Measurements from ENCODE around the gene BFAR. TPM values are rescaled to one million over a fixed set of nuclear protein-coding genes. Genes with fewer than 3 reads are reported as not detected.
"Not testable (repeated sequence)": the region's sequence is repeated elsewhere in the genome, so short reads cannot be mapped to it uniquely, and the experiment has no call there.

The BFAR gene
- polyA plus RNA-seq, 1 donor from 2014 or later: 63.5 TPM

DNA sequence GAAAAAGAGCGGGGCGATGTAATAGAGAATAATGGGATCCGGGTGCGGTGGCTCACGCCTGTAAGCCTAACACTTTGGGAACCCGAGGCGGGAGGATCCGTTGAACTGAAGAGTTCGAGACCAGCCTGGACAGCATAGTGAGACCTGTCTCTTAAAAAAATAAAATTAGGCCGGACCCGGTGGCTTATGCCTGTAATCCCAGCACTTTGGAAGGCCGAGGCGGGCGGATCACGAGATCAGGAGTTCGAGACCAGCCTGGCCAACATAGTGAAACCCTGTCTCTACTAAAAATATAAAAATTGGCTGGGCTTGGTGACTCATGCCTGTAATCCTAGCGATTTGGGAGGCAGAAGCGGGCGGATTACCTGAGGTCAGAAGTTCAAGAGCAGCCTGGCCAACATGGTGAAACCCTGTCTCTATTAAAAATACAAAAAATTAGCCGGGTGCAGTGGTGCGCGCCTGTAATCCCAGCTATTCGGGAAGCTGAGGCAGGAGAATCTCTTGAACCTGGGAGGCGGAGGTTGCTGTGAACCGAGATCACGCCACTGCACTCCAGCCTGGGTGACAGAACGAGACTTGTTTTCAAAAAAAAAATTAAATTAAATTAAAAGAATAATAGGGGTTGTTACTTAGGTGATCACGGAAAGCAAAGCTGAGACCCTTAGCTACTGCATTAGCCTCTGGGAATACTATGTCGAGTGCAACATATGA lies 2.0 kb upstream of the BFAR start:
- Histone ChIP-seq H3K4me3 (ENCODE audit: low read length) (peak overlapping the region; percentile 93), H3K9ac (ENCODE audit: low read length) (peak overlapping the region; percentile 92), H3K4me2 (ENCODE audit: low read length) (peak overlapping the region; percentile 41), H3K27ac (ENCODE audit: low read length) (peak overlapping the region; percentile 78), H3K79me2 (replicated peaks; ENCODE audit: insufficient read depth, low read length) (peaks cover 26% of the 10 kb centered on the region)
- not testable (repeated sequence) for H3K36me3 ChIP-seq (ENCODE audit: insufficient read depth, low read length); H3K27me3 ChIP-seq (ENCODE audit: insufficient read depth, low read depth, low read length); H3K9me2 ChIP-seq (ENCODE audit: insufficient read depth, low read length); H2AFZ ChIP-seq (ENCODE audit: low read depth, low read length); H4K20me1 ChIP-seq (ENCODE audit: insufficient read depth); H3K9me3 ChIP-seq (ENCODE audit: low read length); H3F3A ChIP-seq (ENCODE audit: insufficient read depth, low read length, poor library complexity, severe bottlenecking)

DNA sequence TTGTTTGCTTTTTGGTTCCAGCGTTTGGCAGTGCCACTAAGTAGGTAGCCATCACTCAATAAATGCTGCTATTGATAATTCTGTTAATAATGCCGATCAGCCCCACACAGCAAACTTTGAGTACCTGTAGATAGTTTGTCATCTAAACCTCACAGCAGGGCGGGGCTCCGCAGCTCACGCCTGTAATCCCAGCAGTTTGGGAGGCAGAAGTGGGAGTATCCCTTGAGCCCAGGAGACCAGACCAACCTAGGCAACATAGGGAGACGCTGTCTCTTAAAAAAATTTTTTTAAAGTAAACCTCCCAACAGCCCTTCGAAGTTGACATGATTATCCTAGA lies 1.6 kb downstream of the BFAR start:
- Histone ChIP-seq H4K20me1 (ENCODE audit: insufficient read depth) (no peaks in the 10 kb centered on the region), H3K9me3 (ENCODE audit: low read length) (no peaks in the 10 kb centered on the region), H3K36me3 (ENCODE audit: insufficient read depth, low read length) (no peaks in the 10 kb centered on the region), H3K9me2 (ENCODE audit: insufficient read depth, low read length) (no peaks in the 10 kb centered on the region), H3K4me2 (ENCODE audit: low read length) (peak overlapping the region; percentile 31), H3K79me2 (replicated peaks; ENCODE audit: insufficient read depth, low read length) (peaks cover 43% of the 10 kb centered on the region), H2AFZ (ENCODE audit: low read depth, low read length) (no peak overlapping the region), H3K27ac (ENCODE audit: low read length) (no peak overlapping the region), H3K9ac (ENCODE audit: low read length) (peak overlapping the region; percentile 94), H3K27me3 (ENCODE audit: insufficient read depth, low read depth, low read length) (no peaks in the 10 kb centered on the region), H3K4me3 (ENCODE audit: low read length) (peak overlapping the region; percentile 97), H3F3A (ENCODE audit: insufficient read depth, low read length, poor library complexity, severe bottlenecking) (peaks cover 4% of the 10 kb centered on the region)
- TF ChIP-seq EP300 (conservative IDR thresholded peaks at IDR 0.05; ENCODE audit: poor library complexity, severe bottlenecking): no peak
- TF ChIP-seq, protein P1, sequence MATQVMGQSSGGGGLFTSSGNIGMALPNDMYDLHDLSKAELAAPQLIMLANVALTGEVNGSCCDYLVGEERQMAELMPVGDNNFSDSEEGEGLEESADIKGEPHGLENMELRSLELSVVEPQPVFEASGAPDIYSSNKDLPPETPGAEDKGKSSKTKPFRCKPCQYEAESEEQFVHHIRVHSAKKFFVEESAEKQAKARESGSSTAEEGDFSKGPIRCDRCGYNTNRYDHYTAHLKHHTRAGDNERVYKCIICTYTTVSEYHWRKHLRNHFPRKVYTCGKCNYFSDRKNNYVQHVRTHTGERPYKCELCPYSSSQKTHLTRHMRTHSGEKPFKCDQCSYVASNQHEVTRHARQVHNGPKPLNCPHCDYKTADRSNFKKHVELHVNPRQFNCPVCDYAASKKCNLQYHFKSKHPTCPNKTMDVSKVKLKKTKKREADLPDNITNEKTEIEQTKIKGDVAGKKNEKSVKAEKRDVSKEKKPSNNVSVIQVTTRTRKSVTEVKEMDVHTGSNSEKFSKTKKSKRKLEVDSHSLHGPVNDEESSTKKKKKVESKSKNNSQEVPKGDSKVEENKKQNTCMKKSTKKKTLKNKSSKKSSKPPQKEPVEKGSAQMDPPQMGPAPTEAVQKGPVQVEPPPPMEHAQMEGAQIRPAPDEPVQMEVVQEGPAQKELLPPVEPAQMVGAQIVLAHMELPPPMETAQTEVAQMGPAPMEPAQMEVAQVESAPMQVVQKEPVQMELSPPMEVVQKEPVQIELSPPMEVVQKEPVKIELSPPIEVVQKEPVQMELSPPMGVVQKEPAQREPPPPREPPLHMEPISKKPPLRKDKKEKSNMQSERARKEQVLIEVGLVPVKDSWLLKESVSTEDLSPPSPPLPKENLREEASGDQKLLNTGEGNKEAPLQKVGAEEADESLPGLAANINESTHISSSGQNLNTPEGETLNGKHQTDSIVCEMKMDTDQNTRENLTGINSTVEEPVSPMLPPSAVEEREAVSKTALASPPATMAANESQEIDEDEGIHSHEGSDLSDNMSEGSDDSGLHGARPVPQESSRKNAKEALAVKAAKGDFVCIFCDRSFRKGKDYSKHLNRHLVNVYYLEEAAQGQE (IDR thresholded peaks at IDR 0.05; ENCODE audit: borderline replicate concordance): no peak
- no peak for TF ChIP-seq EZH2 (IDR thresholded peaks at IDR 0.05; ENCODE audit: borderline replicate concordance, insufficient read depth, low read length, poor library complexity, severe bottlenecking)
- TF ChIP-seq POLR2AphosphoS5 (IDR thresholded peaks at IDR 0.05): no peak
- no peak for TF ChIP-seq RAD21 (conservative IDR thresholded peaks at IDR 0.05)
- no peak for TF ChIP-seq SMC3 (conservative IDR thresholded peaks at IDR 0.05; ENCODE audit: poor library complexity)
- TF ChIP-seq MXI1 (conservative IDR thresholded peaks at IDR 0.05; ENCODE audit: poor library complexity, severe bottlenecking): no peak
- no peak for TF ChIP-seq TAF1 (IDR thresholded peaks at IDR 0.05; ENCODE audit: low read depth)
- TF ChIP-seq, protein P2, sequence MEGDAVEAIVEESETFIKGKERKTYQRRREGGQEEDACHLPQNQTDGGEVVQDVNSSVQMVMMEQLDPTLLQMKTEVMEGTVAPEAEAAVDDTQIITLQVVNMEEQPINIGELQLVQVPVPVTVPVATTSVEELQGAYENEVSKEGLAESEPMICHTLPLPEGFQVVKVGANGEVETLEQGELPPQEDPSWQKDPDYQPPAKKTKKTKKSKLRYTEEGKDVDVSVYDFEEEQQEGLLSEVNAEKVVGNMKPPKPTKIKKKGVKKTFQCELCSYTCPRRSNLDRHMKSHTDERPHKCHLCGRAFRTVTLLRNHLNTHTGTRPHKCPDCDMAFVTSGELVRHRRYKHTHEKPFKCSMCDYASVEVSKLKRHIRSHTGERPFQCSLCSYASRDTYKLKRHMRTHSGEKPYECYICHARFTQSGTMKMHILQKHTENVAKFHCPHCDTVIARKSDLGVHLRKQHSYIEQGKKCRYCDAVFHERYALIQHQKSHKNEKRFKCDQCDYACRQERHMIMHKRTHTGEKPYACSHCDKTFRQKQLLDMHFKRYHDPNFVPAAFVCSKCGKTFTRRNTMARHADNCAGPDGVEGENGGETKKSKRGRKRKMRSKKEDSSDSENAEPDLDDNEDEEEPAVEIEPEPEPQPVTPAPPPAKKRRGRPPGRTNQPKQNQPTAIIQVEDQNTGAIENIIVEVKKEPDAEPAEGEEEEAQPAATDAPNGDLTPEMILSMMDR (IDR thresholded peaks at IDR 0.05; ENCODE audit: poor library complexity, severe bottlenecking): no peak

All from neural cell (in vitro differentiated cells).